Activated CD4-positive, alpha-beta T cell treated with anti-CD3 and anti-CD28 coated beads for 36 hours (primary cell): ENCODE data around the gene RALGAPB. TPM values are rescaled to one million over a fixed set of nuclear protein-coding genes. Genes with fewer than 3 reads are reported as not detected.
A peak's percentile ranks its signal among the peaks of the same experiment; 100 is the strongest.

Source experiments
- ATAC-seq: fragments of 200-7000 bp; cut with Tn5 transposase; one replicate; pipeline ENCODE4 v1.10.0; 2021; ENCODE audit warnings: mild to moderate bottlenecking, moderate library complexity
- CTCF ChIA-PET: fragments of 350-600 bp; sonication (Branson Sonifier 250); formaldehyde crosslinking; loops from one replicate; lab custom pipeline; 2021; ENCODE audit warnings: antibody characterized with exemption; lab: Charles Lee
- POLR2A ChIA-PET: fragments of 350-600 bp; sonication (Branson Sonifier 250); formaldehyde crosslinking; loops from one replicate; lab custom pipeline; 2021; ENCODE audit warnings: antibody characterized with exemption, inconsistent platforms; lab: Charles Lee
- DNase-seq: peaks from one replicate; pipeline ENCODE4 v3.0.0-alpha.2; 2020
- H3K27ac Mint-ChIP-seq: one replicate; pipeline ENCODE4 v1.8.0; 2021; ENCODE audit warnings: mixed read lengths
- H3K27me3 Mint-ChIP-seq: one replicate; pipeline ENCODE4 v1.8.0; 2021; ENCODE audit warnings: mixed read lengths
- H3K36me3 Mint-ChIP-seq: one replicate; pipeline ENCODE4 v1.8.0; 2021; ENCODE audit warnings: low read depth, mixed read lengths
- H3K4me1 Mint-ChIP-seq: one replicate; pipeline ENCODE4 v1.8.0; 2021; ENCODE audit warnings: mixed read lengths
- H3K4me3 Mint-ChIP-seq: one replicate; pipeline ENCODE4 v1.8.0; 2021; ENCODE audit warnings: mild to moderate bottlenecking, moderate library complexity, mixed read lengths
- H3K9me3 Mint-ChIP-seq: one replicate; pipeline ENCODE4 v1.8.0; 2021; ENCODE audit warnings: low read depth, mixed read lengths
- intact Hi-C, 2 experiments: fragments of 100-400 bp; cut with DNase I in 1 of 2; cut with micrococcal nuclease in 1 of 2; formaldehyde crosslinking; loops; one replicate each; pipeline versions ENCODE4 v1.14.2 to v1.15.1; 2022 to 2024; cut with DNase I, micrococcal nuclease
- total RNA-seq, 2 experiments: library from RNA; stranded (reverse); gene quantifications; one replicate each; pipeline ENCODE4 v1.2.3, GENCODE V29; 2021

The RALGAPB gene
- total RNA-seq, 2 experiments from 2014 or later: 23.5 to 27.1 TPM

DNA sequence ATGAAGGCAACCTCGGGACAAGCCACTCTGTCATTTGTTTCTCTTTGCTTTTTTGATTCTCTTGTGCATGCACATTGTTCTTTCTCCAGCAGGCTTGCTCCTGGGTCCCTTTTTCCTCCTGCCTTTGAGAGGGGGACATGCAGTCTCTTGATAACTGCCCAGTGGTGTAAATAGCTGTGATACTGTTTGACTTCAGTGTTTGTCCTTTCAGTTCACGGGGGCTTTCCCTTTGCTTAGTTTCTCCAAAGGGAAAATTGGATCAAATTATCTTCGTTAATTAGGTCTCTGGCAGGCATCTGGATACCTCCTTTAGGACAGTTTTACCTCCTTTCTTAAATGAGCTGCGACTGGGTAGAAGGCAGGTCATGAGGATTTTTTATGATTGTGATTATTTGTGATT, 41.5 kb downstream of the RALGAPB start:
- H3K36me3 Mint-ChIP-seq: peaks cover 39% of the 10 kb centered on the region
- no peak for DNase-seq
- no peak for ATAC-seq
- H3K4me1 Mint-ChIP-seq: no peaks in the 10 kb centered on the region
- no peaks in the 10 kb centered on the region for H3K27me3 Mint-ChIP-seq
- ChIA-PET POLR2A (no interaction called here), CTCF (interaction anchor here (0.9 kb wide), 1 partner anchor 19 kb away, joined by 3 read pairs; no protein-coding TSS in a partner anchor)
- H3K9me3 Mint-ChIP-seq: no peaks in the 10 kb centered on the region
- H3K4me3 Mint-ChIP-seq: no peak overlapping the region
- H3K27ac Mint-ChIP-seq: no peak overlapping the region
- intact Hi-C loops: loop anchor here in 1 of 2 experiments (10.0 kb wide), 1 partner anchor 59 kb away; no protein-coding TSS in a partner anchor

GRCh38 chr20:38514947-38515346, 42.3 kb downstream of the RALGAPB start:
- ATAC-seq (no peak), DNase-seq (no peak)
- H3K4me1 Mint-ChIP-seq: no peaks in the 10 kb centered on the region
- intact Hi-C loops: loop anchor here in 1 of 2 experiments (10.0 kb wide), 1 partner anchor 60 kb away; no protein-coding TSS in a partner anchor
- ChIA-PET CTCF (interaction anchor here (0.9 to 1.2 kb wide), 2 partner anchors 16 to 18 kb away, joined by 3 read pairs; no protein-coding TSS in a partner anchor), POLR2A (no interaction called here)
- peaks cover 32% of the 10 kb centered on the region for H3K36me3 Mint-ChIP-seq
- no peaks in the 10 kb centered on the region for H3K9me3 Mint-ChIP-seq
- H3K27ac Mint-ChIP-seq: no peak overlapping the region
- no peaks in the 10 kb centered on the region for H3K27me3 Mint-ChIP-seq
- no peak overlapping the region for H3K4me3 Mint-ChIP-seq

GRCh38 chr20:38515631-38516030, 43.0 kb downstream of the RALGAPB start:
- ATAC-seq: no peak
- no peak overlapping the region for H3K27ac Mint-ChIP-seq
- H3K36me3 Mint-ChIP-seq: peaks cover 30% of the 10 kb centered on the region
- intact Hi-C loops: loop anchor here in 1 of 2 experiments (10.0 kb wide), 1 partner anchor 61 kb away; no protein-coding TSS in a partner anchor
- H3K9me3 Mint-ChIP-seq: no peaks in the 10 kb centered on the region
- ChIA-PET POLR2A (interaction anchor here (0.5 kb wide), 1 partner anchor 413 kb away, joined by 3 read pairs; no protein-coding TSS in a partner anchor), CTCF (interaction anchor here (1.2 kb wide), 1 partner anchor 15 kb away, joined by 3 read pairs; no protein-coding TSS in a partner anchor)
- H3K4me1 Mint-ChIP-seq: no peaks in the 10 kb centered on the region
- no peaks in the 10 kb centered on the region for H3K27me3 Mint-ChIP-seq
- no peak overlapping the region for H3K4me3 Mint-ChIP-seq
- no peak for DNase-seq

- Mint-ChIP-seq H3K27me3 (no peaks in the 10 kb centered on the region), H3K9me3 (no peaks in the 10 kb centered on the region), H3K4me1 (peaks cover 4% of the 10 kb centered on the region), H3K36me3 (peaks cover 35% of the 10 kb centered on the region), H3K4me3 (no peak overlapping the region), H3K27ac (no peak overlapping the region)
- no peak for DNase-seq
- intact Hi-C loops: loop anchor here in 1 of 2 experiments (10.0 kb wide), 1 partner anchor 65 kb away; no protein-coding TSS in a partner anchor
- no peak for ATAC-seq
- POLR2A ChIA-PET: no interaction called here
- CTCF ChIA-PET: interaction anchor here (0.6 to 3.3 kb wide), 3 partner anchors 11 to 84 kb away, joined by 3 to 10 read pairs (median 4); partner anchors contain the start of gene SNHG17
Measured at GRCh38 chr20:38519426-38519825, 46.8 kb downstream of the RALGAPB start.

GRCh38 chr20:38520261-38520660, 47.6 kb downstream of the RALGAPB start:
- peaks cover 32% of the 10 kb centered on the region for H3K36me3 Mint-ChIP-seq
- DNase-seq (no peak), ATAC-seq (no peak)
- no peak overlapping the region for H3K27ac Mint-ChIP-seq
- intact Hi-C loops: no loop called here
- no peaks in the 10 kb centered on the region for H3K9me3 Mint-ChIP-seq
- ChIA-PET POLR2A (interaction anchor here (0.6 kb wide), 1 partner anchor 9 kb away, joined by 4 read pairs; no protein-coding TSS in a partner anchor), CTCF (interaction anchor here (0.6 to 3.3 kb wide), 4 partner anchors 10 to 370 kb away, joined by 3 to 10 read pairs (median 3); partner anchors contain the start of gene SNHG17)
- peaks cover 4% of the 10 kb centered on the region for H3K4me1 Mint-ChIP-seq
- H3K4me3 Mint-ChIP-seq: no peak overlapping the region
- no peaks in the 10 kb centered on the region for H3K27me3 Mint-ChIP-seq

DNA sequence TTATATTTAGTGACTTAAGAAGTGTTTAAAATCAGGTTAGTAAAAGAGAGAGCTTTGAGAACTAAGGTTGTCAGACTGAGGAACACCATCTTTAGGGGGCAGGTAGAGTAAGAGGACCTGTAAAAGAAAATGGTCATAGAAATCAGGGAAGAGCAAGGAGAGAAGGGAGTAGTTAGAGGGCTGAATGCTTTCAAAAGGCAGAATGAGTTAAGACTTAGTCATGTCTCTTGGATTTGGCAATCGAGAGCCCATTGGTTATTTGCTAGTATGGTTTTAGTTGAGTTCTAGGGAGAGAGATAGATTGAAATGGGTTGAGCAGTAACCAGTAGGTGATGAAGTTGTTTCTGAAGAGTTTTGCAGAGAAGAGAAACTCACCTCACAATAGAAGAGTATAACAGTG, 51.1 kb downstream of the RALGAPB start:
- Mint-ChIP-seq H3K27ac (peak overlapping the region; percentile 30), H3K27me3 (no peaks in the 10 kb centered on the region), H3K9me3 (no peaks in the 10 kb centered on the region), H3K4me1 (peaks cover 4% of the 10 kb centered on the region), H3K36me3 (peaks cover 21% of the 10 kb centered on the region), H3K4me3 (no peak overlapping the region)
- ATAC-seq (no peak), DNase-seq (no peak)
- ChIA-PET CTCF (interaction anchor here (1.2 kb wide), 1 partner anchor 30 kb away, joined by 4 read pairs; no protein-coding TSS in a partner anchor), POLR2A (no interaction called here)
- intact Hi-C loops: no loop called here

DNA sequence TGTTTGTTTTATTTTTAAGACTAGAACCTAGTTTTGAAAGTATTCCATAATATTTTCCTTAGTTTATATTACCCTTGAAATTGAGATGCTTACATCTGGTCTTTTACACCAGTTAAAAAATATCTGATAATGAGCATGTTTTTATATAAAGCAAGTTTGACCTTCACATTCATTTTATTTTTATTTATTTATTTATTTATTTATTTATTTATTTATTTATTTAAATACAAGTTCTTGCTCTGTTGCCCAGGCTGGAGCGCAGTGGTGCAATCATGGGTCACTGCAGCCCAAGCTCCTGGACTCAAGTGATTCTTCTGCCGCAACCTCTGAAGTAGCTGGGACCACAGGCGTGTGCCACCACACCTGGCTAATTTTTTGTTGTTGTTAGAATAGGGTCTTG, 55.5 kb downstream of the RALGAPB start:
- H3K27ac Mint-ChIP-seq: no peak overlapping the region
- H3K36me3 Mint-ChIP-seq: peaks cover 20% of the 10 kb centered on the region
- H3K4me3 Mint-ChIP-seq: no peak overlapping the region

DNA sequence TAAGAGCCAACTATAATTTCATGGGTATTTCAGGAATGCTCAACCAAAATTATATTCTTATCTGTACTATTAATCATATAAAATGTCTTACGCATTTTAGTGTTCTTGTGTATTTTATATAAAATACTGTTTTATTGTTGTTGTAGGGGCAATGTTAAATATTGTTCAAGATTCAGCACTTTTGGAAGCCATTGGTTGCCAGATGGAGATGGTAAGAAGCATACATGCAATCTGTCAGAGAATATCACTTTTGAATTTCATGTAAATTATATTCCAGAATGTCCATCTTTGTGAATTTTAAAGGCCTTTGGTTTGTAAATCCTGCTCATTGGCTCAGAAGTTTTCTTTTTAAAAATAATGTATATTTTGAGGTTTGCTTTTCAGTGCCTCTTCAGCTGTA, 58.4 kb downstream of the RALGAPB start:
- Mint-ChIP-seq H3K27me3 (no peaks in the 10 kb centered on the region), H3K9me3 (no peaks in the 10 kb centered on the region), H3K27ac (no peak overlapping the region), H3K36me3 (peaks cover 23% of the 10 kb centered on the region), H3K4me3 (no peak overlapping the region), H3K4me1 (peaks cover 3% of the 10 kb centered on the region)
- intact Hi-C loops: no loop called here
- ATAC-seq: no peak
- POLR2A ChIA-PET: no interaction called here
- DNase-seq: no peak
- CTCF ChIA-PET: interaction anchor here (1.4 to 1.9 kb wide), 3 partner anchors 11 to 16 kb away, joined by 3 to 10 read pairs (median 5); no protein-coding TSS in a partner anchor

More for the DNA sequence above, 55.5 kb downstream of the RALGAPB start:
- no peaks in the 10 kb centered on the region for H3K9me3 Mint-ChIP-seq
- POLR2A ChIA-PET: no interaction called here
- CTCF ChIA-PET: interaction anchor here (2.3 kb wide), 1 partner anchor 14 kb away, joined by 9 read pairs; no protein-coding TSS in a partner anchor
- intact Hi-C loops: no loop called here
- no peaks in the 10 kb centered on the region for H3K27me3 Mint-ChIP-seq
- ATAC-seq (no peak), DNase-seq (no peak)
- peaks cover 4% of the 10 kb centered on the region for H3K4me1 Mint-ChIP-seq

DNA sequence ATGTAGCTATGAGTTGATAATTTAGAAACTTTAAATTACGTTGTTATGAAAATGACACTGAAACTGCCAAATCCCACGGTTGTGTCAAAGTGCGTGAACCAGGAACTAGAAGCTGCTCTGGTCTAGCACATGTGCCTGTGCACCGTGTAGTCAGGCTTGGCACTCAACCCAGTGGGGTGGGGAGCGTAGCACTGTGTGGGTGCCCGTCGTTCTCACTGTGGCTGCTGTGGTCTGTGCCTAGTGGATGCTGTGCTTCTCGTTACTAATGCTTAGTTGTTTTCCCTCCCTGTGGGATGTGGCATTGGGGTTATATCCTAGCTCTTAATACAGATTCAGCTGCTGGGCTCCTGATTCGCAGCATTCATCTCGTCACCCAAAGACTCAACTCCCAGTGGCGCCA, 62.1 kb downstream of the RALGAPB start:
- Mint-ChIP-seq H3K9me3 (no peaks in the 10 kb centered on the region), H3K4me3 (no peak overlapping the region), H3K36me3 (peaks cover 41% of the 10 kb centered on the region), H3K27me3 (no peaks in the 10 kb centered on the region), H3K4me1 (peaks cover 3% of the 10 kb centered on the region), H3K27ac (peak overlapping the region; percentile 51)
- ATAC-seq (peak; percentile 92), DNase-seq (peak; percentile 63)
- intact Hi-C loops: no loop called here
- ChIA-PET CTCF (interaction anchor here (0.6 kb wide), 1 partner anchor 332 kb away, joined by 3 read pairs; no protein-coding TSS in a partner anchor), POLR2A (no interaction called here)

- ChIA-PET CTCF (interaction anchor here (0.7 kb wide), 1 partner anchor 10 kb away, joined by 3 read pairs; no protein-coding TSS in a partner anchor), POLR2A (no interaction called here)
- Mint-ChIP-seq H3K4me1 (peaks cover 3% of the 10 kb centered on the region), H3K27me3 (no peaks in the 10 kb centered on the region), H3K36me3 (peaks cover 46% of the 10 kb centered on the region), H3K4me3 (no peak overlapping the region), H3K9me3 (no peaks in the 10 kb centered on the region), H3K27ac (no peak overlapping the region)
- intact Hi-C loops: no loop called here
- DNase-seq (no peak), ATAC-seq (no peak)
Measured at GRCh38 chr20:38536310-38536709, 63.7 kb downstream of the RALGAPB start.

DNA sequence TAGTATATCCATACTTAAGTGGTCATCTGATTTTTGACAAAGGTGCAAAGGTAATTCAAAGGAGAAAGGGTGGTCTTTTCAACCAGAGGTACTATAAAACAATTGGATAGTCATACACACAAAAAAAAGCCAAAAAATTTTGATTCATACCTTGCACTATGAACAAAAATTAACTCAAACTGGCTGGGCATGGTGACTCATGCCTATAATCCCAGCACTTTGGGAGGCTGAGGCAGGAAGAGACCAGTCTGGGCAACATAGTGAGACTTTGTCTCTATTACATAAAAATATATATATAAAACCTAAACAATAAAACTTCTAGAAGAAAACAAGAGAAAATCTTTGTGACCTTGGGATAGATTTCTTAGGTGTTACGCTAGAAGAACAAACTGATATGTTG, 64.5 kb downstream of the RALGAPB start:
- Mint-ChIP-seq H3K9me3 (no peaks in the 10 kb centered on the region), H3K4me3 (no peak overlapping the region), H3K27ac (no peak overlapping the region), H3K36me3 (peaks cover 50% of the 10 kb centered on the region), H3K27me3 (no peaks in the 10 kb centered on the region), H3K4me1 (peaks cover 3% of the 10 kb centered on the region)
- ATAC-seq (no peak), DNase-seq (no peak)
- CTCF ChIA-PET: interaction anchor here (1.3 kb wide), 1 partner anchor 12 kb away, joined by 5 read pairs; no protein-coding TSS in a partner anchor
- POLR2A ChIA-PET: no interaction called here
- intact Hi-C loops: no loop called here
